Stimulated activated CD8-positive, alpha-beta memory T cell treated with anti-CD3 and anti-CD28 coated beads, Interleukin-12 subunit alpha, Interleukin-12 subunit beta, amount 100 ng/mL, for 4 hours (primary cell): Measurements from ENCODE around the gene AMIGO2.

Experiments
- DNase-seq: peaks from one replicate; pipeline ENCODE4 v3.0.0-alpha.2; 2020; ENCODE audit warnings: low read depth

Gene AMIGO2

GRCh38 chr12:47033789-47034555 lies 45.8 kb downstream of the AMIGO2 start:
- no peak for DNase-seq

DNA sequence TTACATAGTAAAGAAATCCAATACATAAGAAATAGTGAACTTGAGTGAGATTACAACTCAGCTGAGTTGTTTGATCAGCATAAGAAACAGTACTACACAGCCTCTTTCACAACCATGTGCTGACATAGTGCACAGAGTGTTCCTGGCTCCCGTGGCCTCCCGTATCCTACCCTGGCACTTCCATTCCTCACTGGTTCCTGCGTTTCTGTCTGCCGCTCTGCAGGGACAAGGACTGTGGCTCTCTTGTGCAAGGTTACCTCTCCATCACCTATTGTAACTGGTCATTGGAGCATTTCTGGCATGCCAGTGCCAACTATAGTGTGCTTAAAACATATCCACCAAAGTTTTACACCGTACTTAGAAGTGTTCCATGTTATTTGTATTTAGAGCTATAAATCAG lies 46.7 kb downstream of the AMIGO2 start:
- DNase-seq, result no peak

DNA sequence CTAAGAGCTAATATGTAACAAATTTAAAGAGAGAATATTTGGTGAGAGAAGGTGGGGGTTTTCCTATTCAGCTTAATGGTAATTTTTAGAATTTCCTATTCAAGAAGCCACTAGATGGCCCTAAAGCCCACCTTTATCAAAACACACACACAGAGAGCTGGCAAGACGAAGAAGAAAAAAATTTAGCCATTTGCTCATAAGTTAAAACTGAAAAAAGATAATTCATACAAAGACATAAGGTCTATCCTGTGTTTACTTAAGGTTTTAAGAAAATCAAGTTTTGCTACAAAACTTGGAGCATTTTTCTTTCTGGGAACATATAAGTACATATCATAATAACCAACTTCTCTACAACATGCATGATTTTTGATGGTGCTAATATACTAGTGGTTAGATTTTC lies 47.1 kb downstream of the AMIGO2 start:
- DNase-seq, result no peak

DNA sequence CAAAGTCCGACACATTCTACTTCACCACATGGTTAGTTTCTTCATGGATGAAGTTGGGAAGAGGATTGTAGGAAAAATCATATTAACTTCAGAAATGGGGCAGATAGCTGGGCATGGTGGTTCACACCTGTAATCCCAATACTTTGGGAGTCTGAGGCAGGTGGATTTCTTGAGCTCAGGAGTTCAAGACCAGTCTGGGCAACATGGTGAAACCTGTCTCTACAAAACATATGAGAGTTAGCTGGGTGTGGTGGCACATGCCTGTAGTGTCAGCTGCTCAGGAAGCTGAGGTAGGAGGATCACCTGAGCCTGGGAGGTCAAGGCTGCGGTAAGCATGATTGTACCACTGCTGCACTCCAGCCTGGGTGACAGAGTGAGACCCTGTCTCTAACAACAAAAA lies 49.9 kb downstream of the AMIGO2 start:
- DNase-seq, result no peak

- no peak for DNase-seq
These were observed 50.6 kb downstream of the AMIGO2 start for GRCh38 chr12:47028981-47029708.

- no peak for DNase-seq
These were observed 51.6 kb downstream of the AMIGO2 start for GRCh38 chr12:47028186-47028585.
